SJSA1 (cell line): ENCODE measurements around the gene WDR88. TPM values are rescaled to one million over a fixed set of nuclear protein-coding genes. Genes with fewer than 3 reads are reported as not detected.
A peak's percentile ranks its signal among the peaks of the same experiment; 100 is the strongest.

Source experiments
- DNase-seq, 2 experiments: peaks; one replicate each; pipeline ENCODE4 v3.0.0-alpha.2; 2015 to 2020; ENCODE audit warnings: low spot score in 2 of 2, low read depth in 1 of 2
- H3K27ac ChIP-seq: fragments of 250-450 bp; sonication (Bioruptor Pico); 2 replicates; pipeline ENCODE4 v1.5.1; 2020; ENCODE audit warnings: mild to moderate bottlenecking, moderate library complexity
- H3K27me3 ChIP-seq: fragments of 250-450 bp; sonication (Bioruptor Pico); replicated peaks from 2 replicates; pipeline ENCODE4 v1.5.1; 2020; ENCODE audit warnings: mild to moderate bottlenecking, moderate library complexity
- H3K36me3 ChIP-seq: fragments of 250-450 bp; sonication (Bioruptor Pico); 2 replicates; pipeline ENCODE4 v1.5.1; 2020; ENCODE audit warnings: mild to moderate bottlenecking
- H3K4me1 ChIP-seq: fragments of 250-450 bp; sonication (Bioruptor Pico); replicated peaks from 2 replicates; pipeline ENCODE4 v1.6.1; 2021; ENCODE audit warnings: mild to moderate bottlenecking
- H3K4me3 ChIP-seq: fragments of 250-450 bp; sonication (Bioruptor Pico); 2 replicates; pipeline ENCODE4 v1.5.1; 2020; ENCODE audit warnings: mild to moderate bottlenecking
- H3K9me3 ChIP-seq: fragments of 250-450 bp; sonication (Bioruptor Pico); replicated peaks from 2 replicates; pipeline ENCODE4 v1.5.1; 2020; ENCODE audit warnings: mild to moderate bottlenecking
- total RNA-seq: library from RNA; depleted of rRNA; stranded (reverse); fragments of >200 nt; shearing (Covaris generic); gene quantifications from 2 replicates; pipeline ENCODE4 v1.2.3, GENCODE V29; 2014; rRNA removed

Gene WDR88
- not detected in 2 replicates for total RNA-seq

- Histone ChIP-seq H3K27me3 (no peaks in the 10 kb centered on the region), H3K4me3 (no peak within 1 kb of the TSS), H3K4me1 (peaks cover 8% of the 10 kb centered on the region; the same call in 1 of the 2 replicates), H3K9me3 (no peaks in the 10 kb centered on the region), H3K27ac (no peak within 1 kb of the TSS), H3K36me3 (peaks cover 32% of the 10 kb centered on the region)
- DNase-seq: no peak
Observed at GRCh38 chr19:33132021-33132420, at the start of gene WDR88. TSS of gene WDR88 (plus strand) at chr19:33132114. CDS start at chr19:33132170, 56 bp downstream.

- H3K9me3 ChIP-seq: no peaks in the 10 kb centered on the region
- no peak overlapping the region for H3K27ac ChIP-seq
- DNase-seq: no peak
- H3K4me3 ChIP-seq: no peak overlapping the region
- H3K27me3 ChIP-seq: no peaks in the 10 kb centered on the region
- peaks cover 16% of the 10 kb centered on the region for H3K4me1 ChIP-seq
- H3K36me3 ChIP-seq: peaks cover 36% of the 10 kb centered on the region
Observed at GRCh38 chr19:33085570-33086128, 46.3 kb upstream of the WDR88 start.

GRCh38 chr19:33086955-33087354 lies 45.0 kb upstream of the WDR88 start:
- Histone ChIP-seq H3K4me1 (peaks cover 6% of the 10 kb centered on the region), H3K4me3 (no peak overlapping the region), H3K27me3 (no peaks in the 10 kb centered on the region), H3K27ac (no peak overlapping the region), H3K9me3 (no peaks in the 10 kb centered on the region), H3K36me3 (peaks cover 43% of the 10 kb centered on the region)
- DNase-seq: no peak

- Histone ChIP-seq H3K27ac (no peak overlapping the region), H3K4me1 (no peaks in the 10 kb centered on the region), H3K27me3 (no peaks in the 10 kb centered on the region), H3K4me3 (no peak overlapping the region), H3K9me3 (no peaks in the 10 kb centered on the region), H3K36me3 (peaks cover 57% of the 10 kb centered on the region)
- DNase-seq: no peak
Observed at GRCh38 chr19:33089010-33089409, 42.9 kb upstream of the WDR88 start.

GRCh38 chr19:33090179-33090578 lies 41.7 kb upstream of the WDR88 start:
- H3K27ac ChIP-seq: no peak overlapping the region
- no peaks in the 10 kb centered on the region for H3K4me1 ChIP-seq
- no peak for DNase-seq
- H3K36me3 ChIP-seq: peaks cover 66% of the 10 kb centered on the region
- no peaks in the 10 kb centered on the region for H3K27me3 ChIP-seq
- no peaks in the 10 kb centered on the region for H3K9me3 ChIP-seq
- no peak overlapping the region for H3K4me3 ChIP-seq

- no peaks in the 10 kb centered on the region for H3K27me3 ChIP-seq
- H3K4me1 ChIP-seq: no peaks in the 10 kb centered on the region
- H3K27ac ChIP-seq: no peak overlapping the region
- H3K4me3 ChIP-seq: no peak overlapping the region
- peaks cover 88% of the 10 kb centered on the region for H3K36me3 ChIP-seq
- no peak for DNase-seq
- no peaks in the 10 kb centered on the region for H3K9me3 ChIP-seq
Observed at GRCh38 chr19:33093420-33094210, 38.3 kb upstream of the WDR88 start.

- no peak for DNase-seq
- no peak overlapping the region for H3K27ac ChIP-seq
- H3K27me3 ChIP-seq: no peaks in the 10 kb centered on the region
- H3K4me1 ChIP-seq: no peaks in the 10 kb centered on the region
- H3K9me3 ChIP-seq: no peaks in the 10 kb centered on the region
- no peak overlapping the region for H3K4me3 ChIP-seq
- H3K36me3 ChIP-seq: peaks cover 85% of the 10 kb centered on the region
Observed at GRCh38 chr19:33094436-33095067, 37.4 kb upstream of the WDR88 start.

GRCh38 chr19:33096005-33096404 lies 35.9 kb upstream of the WDR88 start:
- Histone ChIP-seq H3K9me3 (no peaks in the 10 kb centered on the region), H3K4me3 (no peak overlapping the region), H3K27ac (no peak overlapping the region), H3K27me3 (no peaks in the 10 kb centered on the region), H3K36me3 (peaks cover 81% of the 10 kb centered on the region), H3K4me1 (no peaks in the 10 kb centered on the region)
- DNase-seq: no peak

GRCh38 chr19:33098055-33098534 lies 33.8 kb upstream of the WDR88 start:
- no peak for DNase-seq

GRCh38 chr19:33100894-33101644 lies 30.8 kb upstream of the WDR88 start:
- H3K4me1 ChIP-seq: no peaks in the 10 kb centered on the region
- no peak overlapping the region for H3K4me3 ChIP-seq
- no peak for DNase-seq
- peaks cover 71% of the 10 kb centered on the region for H3K36me3 ChIP-seq
- H3K9me3 ChIP-seq: no peaks in the 10 kb centered on the region
- no peaks in the 10 kb centered on the region for H3K27me3 ChIP-seq
- H3K27ac ChIP-seq: no peak overlapping the region

More at GRCh38 chr19:33098055-33098534, 33.8 kb upstream of the WDR88 start:
- H3K4me1 ChIP-seq: no peaks in the 10 kb centered on the region
- no peak overlapping the region for H3K27ac ChIP-seq
- H3K36me3 ChIP-seq: peaks cover 85% of the 10 kb centered on the region
- H3K9me3 ChIP-seq: no peaks in the 10 kb centered on the region
- no peaks in the 10 kb centered on the region for H3K27me3 ChIP-seq
- no peak overlapping the region for H3K4me3 ChIP-seq

GRCh38 chr19:33102893-33103292 lies 29.0 kb upstream of the WDR88 start:
- Histone ChIP-seq H3K4me3 (no peak overlapping the region), H3K4me1 (no peaks in the 10 kb centered on the region), H3K36me3 (peaks cover 74% of the 10 kb centered on the region), H3K27ac (no peak overlapping the region), H3K9me3 (no peaks in the 10 kb centered on the region), H3K27me3 (no peaks in the 10 kb centered on the region)
- no peak for DNase-seq

GRCh38 chr19:33108161-33108560 lies 23.8 kb upstream of the WDR88 start:
- no peak for DNase-seq
- Histone ChIP-seq H3K4me3 (no peak overlapping the region), H3K9me3 (no peaks in the 10 kb centered on the region), H3K36me3 (peaks cover 69% of the 10 kb centered on the region), H3K27ac (no peak overlapping the region), H3K4me1 (peaks cover 23% of the 10 kb centered on the region), H3K27me3 (no peaks in the 10 kb centered on the region)

GRCh38 chr19:33110137-33110910 lies 21.6 kb upstream of the WDR88 start:
- Histone ChIP-seq H3K36me3 (peaks cover 69% of the 10 kb centered on the region), H3K27me3 (no peaks in the 10 kb centered on the region), H3K4me1 (peaks cover 23% of the 10 kb centered on the region), H3K9me3 (no peaks in the 10 kb centered on the region), H3K27ac (peak overlapping the region; percentile 78), H3K4me3 (no peak overlapping the region)
- DNase-seq: peak; percentile 62 to 89
